HepG2 (cell line): ENCODE measurements around the gene ITGA7. TPM values are rescaled to one million over a fixed set of nuclear protein-coding genes. Genes with fewer than 3 reads are reported as not detected.
A peak's percentile ranks its signal among the peaks of the same experiment; 100 is the strongest.

ENCODE experiments used
- CENPT ChIP-seq: sonication (generic); formaldehyde crosslinking; IDR thresholded peaks from 2 replicates; pipeline ENCODE4 v1.8.0; 2022; ENCODE audit warnings: low read depth, mild to moderate bottlenecking, moderate library complexity, missing genetic modification reagents
- CTCF ChIP-seq: sonication (generic); formaldehyde crosslinking; IDR thresholded peaks from 2 replicates; pipeline ENCODE4 v1.5.0; 2020; ENCODE audit warnings: mild to moderate bottlenecking, missing genetic modification reagents, moderate library complexity
- EP300 ChIP-seq, 3 experiments: sonication (generic) in 1 of 3; formaldehyde crosslinking in 1 of 3; IDR thresholded peaks; 2 replicates each; pipeline versions ENCODE4 v1.5.1 to v1.6.1; 2011 to 2020; ENCODE audit warnings: low read depth in 2 of 3, low read length in 2 of 3, borderline replicate concordance in 1 of 3, improper control_type of control experiment in 1 of 3, mild to moderate bottlenecking in 1 of 3, missing genetic modification reagents in 1 of 3, moderate library complexity in 1 of 3
- FOXC1 ChIP-seq: sonication (generic); formaldehyde crosslinking; IDR thresholded peaks from 2 replicates; pipeline ENCODE4 v1.8.0; 2022; ENCODE audit warnings: mild to moderate bottlenecking, missing genetic modification reagents, borderline replicate concordance
- GABPA ChIP-seq, 2 experiments: IDR thresholded peaks; 2 replicates each; pipeline ENCODE4 v1.6.1; 2011 to 2016; ENCODE audit warnings: low read depth in 2 of 2, low read length in 1 of 2, missing biosample characterization in 1 of 2, missing genetic modification characterization in 1 of 2
- HOMEZ ChIP-seq: IDR thresholded peaks from 2 replicates; pipeline ENCODE4 v1.6.1; 2016; ENCODE audit warnings: low read depth
- MYNN ChIP-seq: sonication (generic); formaldehyde crosslinking; IDR thresholded peaks from 2 replicates; pipeline ENCODE4 v1.4.0; 2020; ENCODE audit warnings: mild to moderate bottlenecking, low read depth, missing genetic modification reagents
- NFE2 ChIP-seq: sonication (generic); formaldehyde crosslinking; IDR thresholded peaks from 2 replicates; pipeline ENCODE4 v1.4.0; 2020; ENCODE audit warnings: missing genetic modification reagents
- RFX3 ChIP-seq: IDR thresholded peaks from 2 replicates; pipeline ENCODE4 v1.6.1; 2016; ENCODE audit warnings: missing biosample characterization, missing genetic modification reagents
- RFXANK ChIP-seq: IDR thresholded peaks from 2 replicates; pipeline ENCODE4 v1.6.1; 2016
- SMC3 ChIP-seq: IDR thresholded peaks from 2 replicates; pipeline ENCODE4 v1.6.1; 2011; ENCODE audit warnings: low read length, improper control_type of control experiment
- STAT5B ChIP-seq: sonication (generic); formaldehyde crosslinking; IDR thresholded peaks from 2 replicates; pipeline ENCODE4 v1.4.0; 2020; ENCODE audit warnings: missing genetic modification reagents
- TFAP4 ChIP-seq: sonication (generic); IDR thresholded peaks from 2 replicates; pipeline ENCODE4 v1.6.1; 2016; ENCODE audit warnings: low read depth, borderline replicate concordance
- TMF1 ChIP-seq: sonication (generic); formaldehyde crosslinking; IDR thresholded peaks from 2 replicates; pipeline ENCODE4 v1.8.1; 2022; ENCODE audit warnings: low read depth, missing genetic modification reagents
- ZBTB21 ChIP-seq: sonication (generic); formaldehyde crosslinking; IDR thresholded peaks from 2 replicates; pipeline ENCODE4 v1.4.0; 2020; ENCODE audit warnings: missing genetic modification reagents
- ZNF136 ChIP-seq: sonication (generic); formaldehyde crosslinking; IDR thresholded peaks from 2 replicates; pipeline ENCODE4 v1.8.1; 2022; ENCODE audit warnings: low read depth, mild to moderate bottlenecking, moderate library complexity, missing genetic modification reagents
- ZNF205 ChIP-seq: IDR thresholded peaks from 2 replicates; pipeline ENCODE4 v1.6.1; 2018; ENCODE audit warnings: missing biosample characterization, missing genetic modification reagents
- ZNF260 ChIP-seq: sonication (generic); formaldehyde crosslinking; IDR thresholded peaks from 2 replicates; pipeline ENCODE4 v1.4.0; 2020; ENCODE audit warnings: missing genetic modification reagents, low read depth, mild to moderate bottlenecking, borderline replicate concordance
- ZNF280D ChIP-seq: sonication (generic); formaldehyde crosslinking; IDR thresholded peaks from 2 replicates; pipeline ENCODE4 v1.5.1; 2020; ENCODE audit warnings: mild to moderate bottlenecking, missing genetic modification reagents
- polyA plus RNA-seq, 8 experiments: library from polyadenylated mRNA; depleted of rRNA in 3 of 8; stranded (reverse) in 7 of 8; unstranded in 1 of 8; fragments of >200 nt; fragmentation: Illumina TruSeq in 4 of 8; extraction: Trizol in 4 of 8; gene quantifications; 2 replicates each; pipeline versions ENCODE4 v1.2.1 to v1.2.3, GENCODE V29; 2011 to 2016; ENCODE audit warnings: low read depth in 4 of 8, missing spikeins in 1 of 8, mixed read lengths in 1 of 8; ENCODE audit not compliant: insufficient read depth in 1 of 8
- total RNA-seq, 5 experiments: library from RNA; depleted of rRNA; stranded (reverse); fragments of >200 nt; fragmentation: Illumina TruSeq; extraction: Trizol; gene quantifications; 2 replicates each; pipeline ENCODE4 v1.2.3, GENCODE V29; 2016; ENCODE audit warnings: low read depth in 1 of 5

ITGA7 gene
- total and polyA plus RNA-seq, 2 of the 13 experiments (the other 11 are each of a cell fraction or from before 2014, with no cell fraction given) = 0.65 to 0.75 TPM

GRCh38 chr12:55738123-55739024 lies 30.7 kb upstream of the ITGA7 start (continued):
- TF ChIP-seq ZNF260 (no peak), RFXANK (0 out of 2 replicates have a peak, but pooled peaks have one; percentile 14), EP300 (IDR thresholded peaks at IDR 0.05; ENCODE audit: low read depth in 2 of 2, low read length in 2 of 2) (peak in 1 of 2 experiments; percentile 88; a peak in 1 of 4 replicates), EP300 (CRISPR knock-in tag; IDR thresholded peaks at IDR 0.05; ENCODE audit: borderline replicate concordance) (no peak), HOMEZ (CRISPR knock-in tag) (0 out of 2 replicates have a peak, but pooled peaks have one; percentile 11), TMF1 (CRISPR knock-in tag) (no peak), STAT5B (CRISPR knock-in tag) (no peak), FOXC1 (CRISPR knock-in tag) (0 out of 2 replicates have a peak, but pooled peaks have one; percentile 39), TFAP4 (no peak), GABPA (IDR thresholded peaks at IDR 0.05; ENCODE audit: low read depth, low read length) (no peak), GABPA (CRISPR knock-in tag; IDR thresholded peaks at IDR 0.05; ENCODE audit: low read depth) (no peak), CTCF (peak; percentile 85), SMC3 (peak; percentile 79), MYNN (CRISPR knock-in tag) (no peak), NFE2 (CRISPR knock-in tag) (no peak), CENPT (CRISPR knock-in tag) (no peak), ZNF205 (CRISPR knock-in tag) (no peak), RFX3 (CRISPR knock-in tag) (peak; percentile 81), ZNF280D (CRISPR knock-in tag) (no peak), ZBTB21 (no peak), ZNF136 (CRISPR knock-in tag) (0 out of 2 replicates have a peak, but pooled peaks have one; percentile 44)
